GM12865 (cell line): ENCODE data around the gene TLCD2.

Experiments
- DNase-seq: peaks from one replicate; pipeline ENCODE4 v3.0.0; 2010; ENCODE audit warnings: low read depth
- H3K4me3 ChIP-seq: 2 replicates; pipeline ENCODE4 v1.5.1; 2011; ENCODE audit warnings: mild to moderate bottlenecking, low read depth, low read length, control low read depth
- CTCF ChIP-seq: IDR thresholded peaks from 2 replicates; pipeline ENCODE4 v1.5.1; 2011; ENCODE audit warnings: low read length, control low read depth, low read depth, inconsistent platforms; ENCODE audit not compliant: insufficient read depth; ENCODE audit errors: missing control alignments

TLCD2 gene

DNA sequence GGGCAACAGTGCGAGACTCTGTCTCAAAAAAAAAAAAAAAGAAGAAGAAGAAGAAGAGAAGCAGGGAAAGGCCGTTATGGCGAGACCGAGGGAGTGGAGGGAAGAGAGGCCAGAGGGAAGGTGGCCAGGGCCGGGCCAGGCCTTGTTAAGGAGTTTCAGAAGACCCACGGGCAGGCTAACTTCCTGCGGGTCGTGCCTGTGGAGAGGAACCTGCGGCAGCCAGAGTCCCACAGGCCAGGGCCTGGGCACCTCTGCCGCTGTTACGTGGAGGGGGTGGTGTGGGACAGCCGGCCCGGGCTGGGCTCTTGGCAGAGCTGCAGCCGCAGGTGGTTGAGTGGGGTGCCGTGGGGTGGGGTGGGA is 19.8 kb upstream of the TLCD2 start:
- no peak overlapping the region for H3K4me3 ChIP-seq
- no peak for TF ChIP-seq CTCF
- DNase-seq, result no peak

GRCh38 chr17:1727876-1728630 is 17.9 kb upstream of the TLCD2 start:
- no peak for DNase-seq
- TF ChIP-seq CTCF, result no peak
- H3K4me3 ChIP-seq, result no peak overlapping the region

DNA sequence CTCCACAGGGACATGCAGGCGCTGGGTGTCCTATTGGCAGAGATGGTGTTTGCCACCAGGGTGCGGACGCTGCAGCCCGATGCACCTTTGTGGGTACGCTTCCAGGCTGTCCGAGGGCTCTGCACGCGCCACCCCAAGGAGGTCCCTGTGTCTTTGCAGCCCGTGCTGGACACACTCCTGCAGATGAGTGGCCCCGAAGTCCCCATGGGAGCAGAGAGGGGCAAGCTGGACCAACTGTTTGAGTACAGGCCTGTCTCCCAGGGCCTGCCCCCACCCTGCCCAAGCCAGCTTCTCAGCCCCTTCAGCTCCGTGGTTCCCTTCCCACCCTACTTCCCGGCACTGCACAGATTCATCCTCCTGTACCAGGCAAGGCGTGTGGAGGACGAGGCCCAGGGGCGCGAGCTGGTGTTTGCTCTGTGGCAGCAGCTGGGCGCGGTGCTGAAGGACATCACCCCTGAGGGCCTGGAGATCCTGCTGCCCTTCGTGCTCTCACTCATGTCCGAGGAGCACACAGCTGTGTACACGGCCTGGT is 17.1 kb upstream of the TLCD2 start:
- TF ChIP-seq CTCF, result no peak
- no peak for DNase-seq
- H3K4me3 ChIP-seq, result no peak overlapping the region

GRCh38 chr17:1726626-1727257 is 16.6 kb upstream of the TLCD2 start:
- DNase-seq, result no peak
- H3K4me3 ChIP-seq, result no peak overlapping the region
- TF ChIP-seq CTCF, result no peak

DNA sequence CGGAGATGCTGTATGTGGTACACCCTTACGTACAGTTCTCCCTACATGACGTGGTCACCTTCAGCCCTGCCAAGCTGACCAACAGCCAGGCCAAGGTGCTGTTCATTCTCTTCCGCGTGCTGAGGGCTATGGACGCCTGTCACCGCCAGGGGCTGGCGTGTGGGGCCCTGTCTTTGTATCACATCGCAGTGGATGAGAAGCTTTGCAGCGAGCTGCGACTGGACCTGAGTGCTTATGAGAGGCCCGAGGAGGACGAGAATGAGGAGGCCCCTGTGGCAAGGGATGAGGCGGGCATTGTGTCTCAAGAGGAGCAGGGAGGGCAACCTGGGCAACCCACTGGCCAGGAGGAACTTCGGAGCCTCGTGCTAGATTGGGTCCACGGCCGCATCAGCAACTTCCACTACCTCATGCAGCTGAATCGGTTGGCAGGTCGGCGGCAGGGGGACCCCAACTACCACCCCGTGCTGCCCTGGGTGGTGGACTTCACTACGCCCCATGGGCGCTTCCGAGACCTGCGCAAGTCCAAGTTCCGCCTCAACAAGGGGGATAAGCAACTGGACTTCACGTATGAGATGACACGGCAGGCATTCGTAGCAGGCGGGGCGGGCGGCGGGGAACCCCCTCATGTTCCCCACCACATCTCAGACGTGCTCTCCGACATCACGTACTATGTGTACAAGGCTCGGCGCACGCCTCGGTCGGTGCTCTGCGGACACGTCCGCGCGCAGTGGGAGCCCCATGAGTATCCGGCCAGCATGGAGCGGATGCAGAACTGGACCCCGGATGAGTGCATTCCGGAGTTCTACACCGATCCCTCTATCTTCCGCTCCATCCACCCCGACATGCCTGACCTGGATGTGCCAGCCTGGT is 15.7 kb upstream of the TLCD2 start:
- H3K4me3 ChIP-seq, result peak overlapping the region; percentile 84; the same call in 1 of the 2 replicates
- DNase-seq, result no peak
- no peak for TF ChIP-seq CTCF

GRCh38 chr17:1724869-1725641 is 14.9 kb upstream of the TLCD2 start:
- no peak for DNase-seq
- H3K4me3 ChIP-seq, result peak overlapping the region; percentile 84
- no peak for TF ChIP-seq CTCF
